ENCODE measurements around the gene SMIM5.

GRCh38 chr17:75605790-75606189 is 27.4 kb upstream of the SMIM5 start:
- TF ChIP-seq POLR2A (IDR thresholded peaks at IDR 0.05; ENCODE audit: low read length) (no peak), GATA1 (IDR thresholded peaks at IDR 0.05; ENCODE audit: low read depth, low read length) (no peak)
